BJ (cell line): ENCODE results near the gene NIPAL3. TPM values are rescaled to one million over a fixed set of nuclear protein-coding genes. Genes with fewer than 3 reads are reported as not detected.

ENCODE experiments used
- CTCF ChIA-PET: fragments of 350-600 bp; formaldehyde crosslinking; extraction: SDS; loops from one replicate; lab custom pipeline; 2021; ENCODE audit warnings: antibody characterized with exemption, inconsistent platforms; lab: Yijun Ruan, JAX
- POLR2A ChIA-PET: fragments of 300-600 bp; sonication (Branson Sonifier 250); formaldehyde crosslinking; extraction: SDS; loops from one replicate; lab custom pipeline; 2021; ENCODE audit warnings: antibody characterized with exemption; lab: Charles Lee
- DNase-seq: peaks from one replicate; pipeline ENCODE4 v3.0.0-alpha.2; 2011; ENCODE audit warnings: low read depth
- H3K27me3 ChIP-seq: 2 replicates; pipeline ENCODE4 v1.6.0; 2011; ENCODE audit warnings: low read length; ENCODE audit not compliant: control insufficient read depth, insufficient read depth
- H3K36me3 ChIP-seq: 2 replicates; pipeline ENCODE4 v1.5.1; 2011; ENCODE audit warnings: low read length; ENCODE audit not compliant: control insufficient read depth, insufficient read depth
- H3K4me3 ChIP-seq: 2 replicates; pipeline ENCODE4 v1.5.1; 2011; ENCODE audit warnings: low read depth, mild to moderate bottlenecking, control low read depth, low read length
- polyA plus RNA-seq: library from polyadenylated mRNA; depleted of rRNA; stranded (reverse); fragments of >200 nt; gene quantifications from 2 replicates; pipeline ENCODE4 v1.2.3, GENCODE V29; 2011
- TF ChIP-seq, protein P1 (sequence below): IDR thresholded peaks from 2 replicates; pipeline ENCODE4 v1.5.1; 2011; ENCODE audit warnings: low read depth, mild to moderate bottlenecking, control low read depth, inconsistent platforms, low read length, moderate library complexity; ENCODE audit not compliant: insufficient read depth

The NIPAL3 gene
- polyA plus RNA-seq, 1 experiment = 74.5 TPM

- TF ChIP-seq, protein P1, sequence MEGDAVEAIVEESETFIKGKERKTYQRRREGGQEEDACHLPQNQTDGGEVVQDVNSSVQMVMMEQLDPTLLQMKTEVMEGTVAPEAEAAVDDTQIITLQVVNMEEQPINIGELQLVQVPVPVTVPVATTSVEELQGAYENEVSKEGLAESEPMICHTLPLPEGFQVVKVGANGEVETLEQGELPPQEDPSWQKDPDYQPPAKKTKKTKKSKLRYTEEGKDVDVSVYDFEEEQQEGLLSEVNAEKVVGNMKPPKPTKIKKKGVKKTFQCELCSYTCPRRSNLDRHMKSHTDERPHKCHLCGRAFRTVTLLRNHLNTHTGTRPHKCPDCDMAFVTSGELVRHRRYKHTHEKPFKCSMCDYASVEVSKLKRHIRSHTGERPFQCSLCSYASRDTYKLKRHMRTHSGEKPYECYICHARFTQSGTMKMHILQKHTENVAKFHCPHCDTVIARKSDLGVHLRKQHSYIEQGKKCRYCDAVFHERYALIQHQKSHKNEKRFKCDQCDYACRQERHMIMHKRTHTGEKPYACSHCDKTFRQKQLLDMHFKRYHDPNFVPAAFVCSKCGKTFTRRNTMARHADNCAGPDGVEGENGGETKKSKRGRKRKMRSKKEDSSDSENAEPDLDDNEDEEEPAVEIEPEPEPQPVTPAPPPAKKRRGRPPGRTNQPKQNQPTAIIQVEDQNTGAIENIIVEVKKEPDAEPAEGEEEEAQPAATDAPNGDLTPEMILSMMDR = no peak
- DNase-seq = no peak
- ChIA-PET POLR2A (interaction anchor here (0.5 kb wide), 1 partner anchor 248 kb away, joined by 7 read pairs; no protein-coding TSS in a partner anchor), CTCF (interaction anchor here (1.1 to 2.7 kb wide), 2 partner anchors 11 to 253 kb away, joined by 5 to 10 read pairs; no protein-coding TSS in a partner anchor)
- Histone ChIP-seq H3K27me3 (no peaks in the 10 kb centered on the region), H3K36me3 (peaks cover 9% of the 10 kb centered on the region), H3K4me3 (no peak overlapping the region)
These were observed 36.1 kb downstream of the NIPAL3 start for GRCh38 chr1:24451746-24452145.

GRCh38 chr1:24452922-24453485 lies 37.4 kb downstream of the NIPAL3 start:
- no peak for DNase-seq
- Histone ChIP-seq H3K4me3 (no peak overlapping the region), H3K36me3 (peaks cover 7% of the 10 kb centered on the region), H3K27me3 (no peaks in the 10 kb centered on the region)
- ChIA-PET CTCF (interaction anchor here (0.6 to 2.7 kb wide), 5 partner anchors 10 to 164 kb away, joined by 3 to 10 read pairs (median 3); no protein-coding TSS in a partner anchor), POLR2A (no interaction called here)
- TF ChIP-seq, protein P1 = no peak

- no peak for DNase-seq
- peaks cover 10% of the 10 kb centered on the region for H3K36me3 ChIP-seq
- no peak overlapping the region for H3K4me3 ChIP-seq
- ChIA-PET CTCF (interaction anchor here (1.2 kb wide), 1 partner anchor 14 kb away, joined by 3 read pairs; no protein-coding TSS in a partner anchor), POLR2A (no interaction called here)
- TF ChIP-seq, protein P1 = no peak
- H3K27me3 ChIP-seq = no peaks in the 10 kb centered on the region
These were observed 39.1 kb downstream of the NIPAL3 start for GRCh38 chr1:24454673-24455072.

- CTCF ChIA-PET = no interaction called here
- TF ChIP-seq, protein P1 = no peak
- no peak for DNase-seq
- H3K27me3 ChIP-seq = no peaks in the 10 kb centered on the region
- POLR2A ChIA-PET = no interaction called here
- H3K36me3 ChIP-seq = peaks cover 10% of the 10 kb centered on the region
- no peak overlapping the region for H3K4me3 ChIP-seq
These were observed 39.7 kb downstream of the NIPAL3 start for GRCh38 chr1:24455272-24455671.

DNA sequence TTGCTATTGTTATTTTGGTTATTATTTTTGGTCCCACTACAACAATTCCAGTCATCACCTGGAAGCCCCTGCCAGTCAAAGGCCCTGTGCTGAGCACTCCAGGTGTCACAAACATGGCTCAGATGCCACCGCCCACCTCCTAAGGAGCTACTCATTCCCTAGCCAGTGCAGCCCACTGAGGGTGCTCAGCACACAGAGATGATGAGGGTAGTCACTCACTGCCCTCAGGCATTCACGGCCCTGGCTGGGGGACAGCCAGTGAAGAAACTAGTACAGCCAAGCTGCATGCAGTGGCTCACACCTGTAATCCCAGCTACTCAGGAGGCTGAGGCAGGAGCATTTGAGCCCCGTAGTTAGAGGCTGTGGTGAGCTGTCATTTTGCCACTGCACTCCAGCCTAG lies 42.3 kb downstream of the NIPAL3 start:
- ChIA-PET CTCF (interaction anchor here (0.8 kb wide), 1 partner anchor 41 kb away, joined by 4 read pairs; no protein-coding TSS in a partner anchor), POLR2A (no interaction called here)
- no peak overlapping the region for H3K4me3 ChIP-seq
- no peaks in the 10 kb centered on the region for H3K27me3 ChIP-seq
- TF ChIP-seq, protein P1 = no peak
- peaks cover 7% of the 10 kb centered on the region for H3K36me3 ChIP-seq
- DNase-seq = no peak
